GM11168 (cell line): Measurements from ENCODE around the gene NTRK3.

Experiments
- in situ Hi-C: fragments of 300-500 bp; cut with MboI; formaldehyde crosslinking; loops from one replicate; pipeline ENCODE4 v1.12.0; 2022; ENCODE audit warnings: low sequenced_read_pairs; ENCODE audit not compliant: unreplicated experiment

Gene NTRK3

DNA sequence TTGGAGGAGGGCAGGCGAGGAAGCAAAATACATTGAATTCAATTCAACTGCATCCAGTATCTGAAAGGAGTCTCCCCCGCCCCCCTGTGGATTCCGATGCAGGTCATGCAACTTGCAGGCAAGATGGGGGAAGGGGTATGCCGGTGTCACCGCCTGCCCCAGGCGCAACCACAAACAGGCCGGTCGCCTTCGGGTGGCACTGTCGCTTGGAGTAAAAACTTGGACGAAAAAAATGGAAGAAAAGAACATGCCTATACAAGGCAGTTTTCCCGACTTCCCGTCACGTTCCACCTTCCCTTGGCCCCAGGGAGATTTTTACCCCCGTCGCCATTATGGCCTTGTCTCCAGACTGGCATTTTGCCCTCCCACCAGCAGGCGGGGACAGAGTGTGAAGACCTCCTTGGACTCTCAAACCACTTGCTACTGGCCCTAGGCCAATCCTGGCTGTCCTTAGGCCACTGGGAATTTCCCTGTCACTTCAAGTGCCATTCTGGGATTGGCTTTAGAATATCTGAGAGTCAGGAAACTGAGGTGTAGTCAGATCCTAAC lies 1.6 kb upstream of the NTRK3 start:
- in situ Hi-C loops: no loop called here

DNA sequence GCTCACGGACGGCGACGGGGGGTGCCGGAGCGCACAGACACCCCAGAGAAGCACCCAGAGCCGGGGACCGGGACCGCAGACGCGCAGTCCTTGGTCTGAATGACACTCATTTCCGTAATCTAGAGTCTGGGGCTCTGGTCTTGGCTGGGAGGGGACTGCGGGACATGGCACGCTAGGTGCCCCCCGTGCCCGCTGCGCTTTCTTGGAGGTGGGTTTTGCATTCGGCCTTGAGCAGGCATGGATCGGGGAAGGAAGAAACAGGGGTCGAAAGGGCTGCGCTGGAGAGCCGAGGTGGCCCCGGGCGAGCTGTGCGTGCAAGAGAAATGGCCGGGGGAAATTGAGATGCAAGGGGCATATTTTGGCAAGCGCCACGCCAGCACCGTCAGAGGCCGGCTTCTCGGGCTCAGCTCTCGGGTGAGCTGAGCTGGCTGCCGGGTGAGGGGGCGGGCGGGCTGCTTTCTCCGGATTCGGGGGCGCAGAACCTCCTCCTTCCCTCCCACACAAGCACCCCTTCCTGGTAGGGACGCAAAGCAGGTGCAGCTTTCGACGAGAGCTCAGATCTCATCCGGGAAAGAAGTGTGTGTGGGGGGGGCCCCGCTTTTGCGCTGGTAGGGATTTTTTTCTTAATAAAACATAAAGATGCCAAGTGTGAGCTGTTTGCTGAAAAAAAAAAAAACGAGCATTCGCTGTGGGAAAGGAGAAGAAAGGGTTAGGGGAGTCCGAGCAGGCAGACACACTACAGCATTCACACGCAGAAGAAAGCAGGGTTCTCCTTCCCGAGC lies 963 bp upstream of the NTRK3 start:
- in situ Hi-C loops: no loop called here

DNA sequence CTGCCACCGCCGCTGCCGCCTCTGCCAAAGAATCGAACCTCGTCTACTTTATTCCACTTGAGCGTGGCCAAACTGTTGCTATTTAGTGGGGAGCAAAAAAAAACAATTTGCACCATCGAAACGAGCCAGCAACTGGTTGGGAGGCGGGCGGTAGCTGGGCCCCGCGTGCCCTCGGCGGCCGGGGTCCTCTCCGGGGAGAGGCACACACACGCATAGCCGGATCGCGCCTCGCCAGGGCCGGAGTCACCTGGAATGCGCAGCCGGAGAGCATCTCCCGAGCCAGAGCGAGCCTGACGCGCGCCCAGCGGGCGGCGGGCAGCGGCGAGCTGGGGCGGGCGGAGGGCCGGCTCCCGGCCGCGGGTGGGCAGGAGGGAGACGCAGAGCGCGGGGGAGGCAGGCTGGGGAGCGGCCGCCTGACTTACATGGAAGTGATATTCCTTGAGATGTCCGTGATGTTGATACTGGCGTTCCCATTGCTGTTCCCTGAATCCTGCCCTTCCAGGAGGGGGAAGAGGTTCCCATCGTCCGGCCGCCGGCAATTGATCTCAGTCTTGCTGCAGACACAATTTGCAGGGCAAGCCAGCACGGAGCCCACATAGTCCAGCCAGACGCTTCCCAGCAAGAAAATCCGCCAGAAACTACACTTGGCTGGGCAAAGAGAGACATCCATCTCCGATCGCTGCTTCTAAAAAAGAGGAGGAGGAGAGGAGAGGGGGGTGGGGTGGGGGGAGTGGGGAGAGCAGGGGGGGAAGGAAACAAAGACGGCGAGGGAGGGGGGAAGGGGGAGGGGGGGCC lies 858 bp downstream of the NTRK3 start:
- in situ Hi-C loops: no loop called here

- in situ Hi-C loops: no loop called here
Measured at GRCh38 chr15:88255087-88255483, 1.5 kb downstream of the NTRK3 start.

GRCh38 chr15:88252441-88252840 lies 4.1 kb downstream of the NTRK3 start:
- in situ Hi-C loops: no loop called here

GRCh38 chr15:88250826-88251225 lies 5.7 kb downstream of the NTRK3 start:
- in situ Hi-C loops: no loop called here

DNA sequence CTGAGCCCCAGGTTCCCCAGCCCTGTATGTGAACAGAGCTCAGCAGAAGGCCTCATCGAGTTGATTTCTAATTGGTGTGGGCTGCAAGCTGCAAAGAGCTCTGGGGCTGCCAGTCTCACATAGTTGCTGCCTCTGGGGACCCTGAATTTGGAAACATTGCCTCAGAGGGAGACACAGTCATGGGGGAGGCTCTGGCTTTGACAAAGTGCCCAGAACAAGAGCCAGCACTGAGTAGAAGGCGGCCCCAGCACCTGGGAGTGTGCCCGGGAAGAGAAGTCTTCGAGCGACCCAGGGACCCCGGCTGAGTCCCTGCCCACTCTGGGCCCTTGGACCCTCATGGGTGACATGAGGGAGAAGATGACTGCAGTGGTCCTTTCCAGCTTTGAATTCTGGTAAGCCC lies 7.3 kb downstream of the NTRK3 start:
- in situ Hi-C loops: no loop called here

GRCh38 chr15:88247914-88248313 lies 8.6 kb downstream of the NTRK3 start:
- in situ Hi-C loops: no loop called here

DNA sequence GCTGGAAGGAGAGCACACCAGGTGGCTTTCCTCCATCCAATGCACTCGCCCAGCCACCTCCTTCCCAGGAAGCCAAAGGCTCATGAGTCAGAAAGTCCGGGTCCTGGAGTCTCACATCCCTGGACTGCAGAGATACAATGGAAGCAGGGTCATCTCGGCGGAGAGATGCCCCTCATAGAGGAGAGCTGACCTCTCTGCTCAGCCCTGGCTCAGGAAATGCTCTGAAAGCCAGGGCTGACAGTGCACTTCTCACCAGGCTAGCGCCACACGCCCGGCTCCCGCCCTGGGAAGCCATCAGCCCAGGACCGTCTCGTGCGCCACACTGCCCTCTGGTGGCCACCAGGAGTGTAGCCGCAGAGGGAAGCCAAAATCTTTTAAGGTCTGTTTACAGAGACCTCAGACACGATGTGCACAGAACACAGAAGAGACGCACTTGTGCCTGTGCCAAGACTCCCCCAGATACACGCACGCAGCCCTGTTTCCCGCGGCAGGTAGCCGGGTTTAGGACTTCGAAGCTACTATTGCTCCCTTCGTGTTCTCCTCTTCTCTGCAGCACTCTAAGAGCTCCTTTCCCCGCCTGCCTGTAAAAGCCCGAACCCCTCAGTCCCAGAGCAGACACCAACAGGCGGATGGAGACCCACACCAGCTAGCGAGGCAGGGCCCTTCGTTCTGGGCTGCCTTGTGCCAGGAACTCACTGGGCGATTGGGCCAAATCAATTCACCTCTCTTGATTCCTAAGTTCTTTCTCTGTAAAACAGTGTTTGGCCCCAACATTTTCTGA lies 9.7 kb downstream of the NTRK3 start:
- in situ Hi-C loops: no loop called here

DNA sequence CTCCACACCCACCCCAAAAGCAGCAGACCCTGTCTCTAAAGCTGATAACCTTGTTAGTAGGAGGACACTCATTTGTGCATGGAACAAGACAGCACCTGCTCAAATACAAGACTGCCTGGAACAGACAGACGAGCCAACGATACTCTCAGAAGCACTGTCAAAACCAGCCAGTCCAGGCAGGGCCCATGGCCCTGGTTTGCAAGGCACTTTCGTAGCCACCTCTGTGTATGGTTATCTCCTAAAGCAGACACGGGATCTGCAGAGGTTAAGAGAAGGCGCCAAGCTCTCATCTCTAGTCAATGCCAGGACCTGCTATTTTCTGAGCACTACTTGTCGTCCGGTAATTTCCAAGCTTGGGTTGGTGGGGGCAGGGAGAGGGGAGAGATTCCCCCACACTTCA lies 10.5 kb downstream of the NTRK3 start:
- in situ Hi-C loops: no loop called here

GRCh38 chr15:88243895-88244787 lies 12.4 kb downstream of the NTRK3 start:
- in situ Hi-C loops: no loop called here

GRCh38 chr15:88242586-88243555 lies 13.7 kb downstream of the NTRK3 start:
- in situ Hi-C loops: no loop called here

GRCh38 chr15:88241461-88241860 lies 15.1 kb downstream of the NTRK3 start:
- in situ Hi-C loops: no loop called here

DNA sequence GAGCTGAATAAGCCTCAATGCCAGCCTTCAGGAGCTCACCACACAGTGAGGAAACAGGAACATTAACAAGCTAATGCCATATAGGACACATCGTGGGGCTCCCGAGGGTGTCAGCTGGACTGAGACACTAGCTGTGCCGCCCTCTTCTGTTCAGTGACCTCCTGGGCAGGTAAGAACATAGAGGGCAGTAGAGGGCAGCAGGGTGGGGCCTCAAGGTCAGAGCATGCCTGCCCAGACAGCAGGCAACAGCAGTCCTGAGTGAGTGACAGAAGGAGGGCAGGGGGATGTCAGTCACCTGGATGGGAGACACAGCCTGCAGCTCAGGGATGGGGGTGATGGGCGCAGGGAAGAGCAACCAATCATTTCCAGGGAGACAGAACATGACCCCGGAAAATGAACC lies 15.5 kb downstream of the NTRK3 start:
- in situ Hi-C loops: no loop called here

DNA sequence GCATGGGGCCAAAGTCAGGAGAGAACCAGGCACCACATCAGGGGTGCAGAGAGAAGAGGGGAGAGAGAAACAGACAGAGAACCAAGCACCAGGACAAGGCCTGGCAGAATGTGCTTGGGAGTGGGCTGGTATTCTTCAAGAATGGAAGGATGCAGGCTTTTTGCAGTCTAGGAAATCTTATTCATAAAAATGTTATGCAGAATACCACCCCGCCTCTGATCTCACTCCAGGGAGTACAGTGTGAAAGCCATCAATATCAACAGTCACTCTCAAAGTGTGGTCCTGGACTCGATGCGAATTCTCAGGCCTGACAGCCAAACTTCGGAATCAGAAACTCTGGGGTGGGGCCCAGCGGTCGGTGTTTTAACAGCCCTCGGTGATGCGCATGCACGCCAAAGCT lies 16.9 kb downstream of the NTRK3 start:
- in situ Hi-C loops: no loop called here

DNA sequence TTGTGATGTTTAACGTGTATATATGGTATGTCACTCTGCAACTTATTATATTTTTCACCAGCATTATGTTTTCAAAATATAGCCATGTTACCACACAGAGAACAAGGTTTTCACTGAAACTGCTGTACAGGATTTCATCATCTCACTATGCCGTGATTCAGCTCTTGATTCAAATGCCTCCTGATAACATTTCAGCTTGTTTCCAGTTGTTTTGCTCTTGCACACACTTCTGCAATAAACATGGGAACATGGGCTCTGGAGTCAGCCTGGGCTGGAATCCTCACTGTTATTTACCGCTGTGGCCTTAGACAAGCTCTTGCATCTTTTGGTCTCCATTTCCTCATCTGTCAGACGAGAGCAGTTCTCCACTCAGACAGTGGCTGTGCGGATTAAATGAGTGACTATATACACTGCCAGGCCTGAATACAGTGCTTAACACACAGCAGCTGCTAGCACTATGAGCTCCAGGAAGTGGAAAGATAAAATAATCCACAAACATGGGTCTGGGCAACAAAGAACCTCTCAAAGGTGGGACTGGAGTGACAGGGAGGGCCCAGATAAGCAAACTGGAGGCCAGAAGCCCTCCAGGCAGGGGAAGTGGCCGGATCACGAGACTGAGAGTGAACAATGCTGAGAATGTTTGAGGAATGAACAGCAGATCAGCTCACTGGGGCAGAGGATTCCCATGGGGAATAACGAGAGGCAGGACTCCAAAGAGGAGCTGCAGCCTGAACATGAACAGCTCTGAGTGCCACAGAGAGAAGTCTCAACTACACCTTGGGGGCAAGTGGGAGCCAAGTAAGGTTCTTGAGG lies 17.7 kb downstream of the NTRK3 start:
- in situ Hi-C loops: no loop called here

- in situ Hi-C loops: no loop called here
Measured at GRCh38 chr15:88234711-88235110, 21.8 kb downstream of the NTRK3 start.

GRCh38 chr15:88233921-88234320 lies 22.6 kb downstream of the NTRK3 start:
- in situ Hi-C loops: no loop called here
